ENCODE results near the gene LDOC1.

Gene LDOC1

DNA sequence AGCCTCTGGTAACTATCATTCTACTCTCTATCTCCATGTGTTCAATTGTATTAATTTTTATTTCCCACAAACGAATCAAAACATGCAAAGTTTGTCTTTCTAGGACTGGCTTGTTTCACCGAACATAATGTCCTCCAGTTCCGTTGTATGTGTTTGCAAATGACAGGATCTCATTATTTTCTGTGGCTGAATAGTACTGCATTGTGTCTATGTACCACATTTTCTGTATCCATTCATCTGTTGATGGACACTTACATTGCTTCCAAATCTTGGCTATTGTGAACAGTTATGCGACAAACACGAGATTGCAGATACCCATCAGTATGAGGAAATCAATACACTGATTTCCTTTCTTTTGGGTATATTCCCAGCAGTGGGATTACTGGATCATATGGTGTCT is 8.4 kb upstream of the LDOC1 start:
- TF ChIP-seq TAF1 (IDR thresholded peaks at IDR 0.05; ENCODE audit: borderline replicate concordance, insufficient read depth, low read length), result no peak

DNA sequence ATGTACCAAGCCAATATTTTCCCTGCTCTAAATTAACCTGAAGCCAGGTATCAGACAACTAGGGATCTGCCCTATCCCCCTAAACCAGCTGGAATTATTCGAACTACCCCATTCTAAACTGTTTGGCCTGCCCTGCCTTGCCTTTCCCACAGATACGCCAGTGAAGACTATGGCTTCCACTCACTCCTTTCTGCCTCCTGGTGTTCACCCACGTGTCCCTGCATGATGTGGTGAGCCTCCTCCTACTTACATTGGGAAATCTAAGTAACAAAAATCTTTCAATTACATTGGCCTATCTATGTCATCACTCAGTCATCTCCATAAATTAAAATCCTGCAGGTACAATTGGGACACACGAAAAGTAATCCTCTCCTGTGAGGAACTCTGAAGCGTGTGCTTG is 6.1 kb upstream of the LDOC1 start:
- TF ChIP-seq SIN3A (IDR thresholded peaks at IDR 0.05; ENCODE audit: borderline replicate concordance, insufficient read depth, low read length) (no peak), TAF1 (IDR thresholded peaks at IDR 0.05; ENCODE audit: borderline replicate concordance, insufficient read depth, low read length) (no peak), POLR2AphosphoS5 (IDR thresholded peaks at IDR 0.05; ENCODE audit: low read depth, low read length) (no peak), FOXP2 (optimal IDR thresholded peaks at IDR 0.05; ENCODE audit: borderline replicate concordance, extremely low read depth, extremely low read length, insufficient read depth) (no peak)
- TF ChIP-seq, protein P1, sequence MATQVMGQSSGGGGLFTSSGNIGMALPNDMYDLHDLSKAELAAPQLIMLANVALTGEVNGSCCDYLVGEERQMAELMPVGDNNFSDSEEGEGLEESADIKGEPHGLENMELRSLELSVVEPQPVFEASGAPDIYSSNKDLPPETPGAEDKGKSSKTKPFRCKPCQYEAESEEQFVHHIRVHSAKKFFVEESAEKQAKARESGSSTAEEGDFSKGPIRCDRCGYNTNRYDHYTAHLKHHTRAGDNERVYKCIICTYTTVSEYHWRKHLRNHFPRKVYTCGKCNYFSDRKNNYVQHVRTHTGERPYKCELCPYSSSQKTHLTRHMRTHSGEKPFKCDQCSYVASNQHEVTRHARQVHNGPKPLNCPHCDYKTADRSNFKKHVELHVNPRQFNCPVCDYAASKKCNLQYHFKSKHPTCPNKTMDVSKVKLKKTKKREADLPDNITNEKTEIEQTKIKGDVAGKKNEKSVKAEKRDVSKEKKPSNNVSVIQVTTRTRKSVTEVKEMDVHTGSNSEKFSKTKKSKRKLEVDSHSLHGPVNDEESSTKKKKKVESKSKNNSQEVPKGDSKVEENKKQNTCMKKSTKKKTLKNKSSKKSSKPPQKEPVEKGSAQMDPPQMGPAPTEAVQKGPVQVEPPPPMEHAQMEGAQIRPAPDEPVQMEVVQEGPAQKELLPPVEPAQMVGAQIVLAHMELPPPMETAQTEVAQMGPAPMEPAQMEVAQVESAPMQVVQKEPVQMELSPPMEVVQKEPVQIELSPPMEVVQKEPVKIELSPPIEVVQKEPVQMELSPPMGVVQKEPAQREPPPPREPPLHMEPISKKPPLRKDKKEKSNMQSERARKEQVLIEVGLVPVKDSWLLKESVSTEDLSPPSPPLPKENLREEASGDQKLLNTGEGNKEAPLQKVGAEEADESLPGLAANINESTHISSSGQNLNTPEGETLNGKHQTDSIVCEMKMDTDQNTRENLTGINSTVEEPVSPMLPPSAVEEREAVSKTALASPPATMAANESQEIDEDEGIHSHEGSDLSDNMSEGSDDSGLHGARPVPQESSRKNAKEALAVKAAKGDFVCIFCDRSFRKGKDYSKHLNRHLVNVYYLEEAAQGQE (IDR thresholded peaks at IDR 0.05; ENCODE audit: insufficient read depth in 1 of 2, low read depth in 2 of 2, low read length in 2 of 2), result no peak

DNA sequence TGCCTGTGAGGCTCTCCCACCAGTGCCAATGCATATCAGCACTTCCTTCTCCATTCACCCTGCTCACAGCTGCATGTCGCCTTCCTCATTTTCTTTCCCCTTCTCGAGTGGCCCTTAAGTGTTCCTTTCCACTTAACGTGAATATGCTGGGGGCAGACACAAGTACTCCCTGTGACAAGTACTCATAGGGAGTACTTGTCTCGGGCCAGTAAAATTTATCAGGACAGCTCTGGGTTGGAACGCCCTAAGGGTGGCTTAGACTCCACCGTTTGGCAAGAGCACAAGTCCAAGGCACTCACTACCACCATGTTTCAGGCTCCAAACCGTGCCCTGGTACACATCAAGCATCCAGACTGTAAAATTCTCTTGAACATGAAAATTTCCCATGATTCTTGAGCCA is 3.9 kb upstream of the LDOC1 start:
- no peak for TF ChIP-seq POLR2AphosphoS5 (IDR thresholded peaks at IDR 0.05; ENCODE audit: low read depth, low read length)
- TF ChIP-seq TAF1 (IDR thresholded peaks at IDR 0.05; ENCODE audit: borderline replicate concordance, insufficient read depth, low read length), result no peak
- TF ChIP-seq, protein P1 (IDR thresholded peaks at IDR 0.05; ENCODE audit: insufficient read depth in 1 of 2, low read depth in 2 of 2, low read length in 2 of 2), result no peak
- TF ChIP-seq FOXP2 (optimal IDR thresholded peaks at IDR 0.05; ENCODE audit: borderline replicate concordance, extremely low read depth, extremely low read length, insufficient read depth), result no peak
- TF ChIP-seq SIN3A (IDR thresholded peaks at IDR 0.05; ENCODE audit: borderline replicate concordance, insufficient read depth, low read length), result no peak

DNA sequence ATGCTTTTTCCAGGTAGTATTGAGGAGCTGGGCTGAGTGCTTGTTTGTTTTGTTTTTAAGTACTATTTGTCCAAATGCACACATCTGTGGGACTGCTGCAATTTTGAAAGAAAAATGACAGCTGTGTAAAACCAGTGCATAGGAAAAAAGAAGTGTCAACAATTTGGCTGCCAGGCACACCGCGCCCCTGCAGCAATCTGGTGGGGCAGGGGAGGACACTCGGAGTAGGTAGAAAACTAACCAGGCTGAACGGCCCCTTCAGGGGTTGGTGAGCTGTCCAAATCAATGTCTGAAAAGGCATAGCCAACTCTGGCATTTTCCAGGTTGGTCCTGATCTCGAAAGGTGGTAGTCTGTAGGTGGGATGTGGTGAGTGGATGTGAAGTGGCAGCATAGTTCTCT is 1.1 kb downstream of the LDOC1 start:
- TF ChIP-seq POLR2AphosphoS5 (IDR thresholded peaks at IDR 0.05; ENCODE audit: low read depth, low read length) (no peak), SIN3A (IDR thresholded peaks at IDR 0.05; ENCODE audit: borderline replicate concordance, insufficient read depth, low read length) (no peak)
- TF ChIP-seq, protein P1 (IDR thresholded peaks at IDR 0.05; ENCODE audit: insufficient read depth in 1 of 2, low read depth in 2 of 2, low read length in 2 of 2), result no peak

DNA sequence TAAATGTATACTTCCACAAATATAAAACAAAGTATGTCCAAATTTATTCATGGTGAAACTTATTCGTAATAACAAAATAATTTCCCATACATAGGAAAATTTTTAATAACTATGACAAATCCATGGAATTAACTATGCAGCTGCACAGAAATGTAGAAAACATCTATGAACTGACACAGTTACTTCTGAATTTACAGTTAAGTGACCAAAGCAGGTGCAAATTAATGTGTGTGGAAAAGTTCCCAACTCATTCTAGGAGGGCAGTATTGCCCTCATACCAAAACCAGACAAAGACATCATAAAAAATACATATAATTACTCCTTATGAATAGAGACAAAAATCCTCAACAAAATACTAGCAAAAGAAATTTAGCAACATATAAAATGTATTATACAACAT is 12.5 kb downstream of the LDOC1 start:
- TF ChIP-seq SIN3A (IDR thresholded peaks at IDR 0.05; ENCODE audit: borderline replicate concordance, insufficient read depth, low read length), result no peak
- no peak for TF ChIP-seq FOXP2 (optimal IDR thresholded peaks at IDR 0.05; ENCODE audit: borderline replicate concordance, extremely low read depth, extremely low read length, insufficient read depth)
- no peak for TF ChIP-seq POLR2AphosphoS5 (IDR thresholded peaks at IDR 0.05; ENCODE audit: low read depth, low read length)
- TF ChIP-seq TAF1 (IDR thresholded peaks at IDR 0.05; ENCODE audit: borderline replicate concordance, insufficient read depth, low read length), result no peak
- TF ChIP-seq, protein P1 (IDR thresholded peaks at IDR 0.05; ENCODE audit: insufficient read depth in 1 of 2, low read depth in 2 of 2, low read length in 2 of 2), result no peak

Data from PFSK-1 (cell line).